Measurements from ENCODE around the gene PSMC1. TPM values are rescaled to one million over a fixed set of nuclear protein-coding genes. Genes with fewer than 3 reads are reported as not detected.

PSMC1 gene
- total and polyA plus RNA-seq, 10 of the 15 experiments (the other 5 are each of a cell fraction or from before 2014, with no cell fraction given) = 97.4 to 286 (median 209) TPM

DNA sequence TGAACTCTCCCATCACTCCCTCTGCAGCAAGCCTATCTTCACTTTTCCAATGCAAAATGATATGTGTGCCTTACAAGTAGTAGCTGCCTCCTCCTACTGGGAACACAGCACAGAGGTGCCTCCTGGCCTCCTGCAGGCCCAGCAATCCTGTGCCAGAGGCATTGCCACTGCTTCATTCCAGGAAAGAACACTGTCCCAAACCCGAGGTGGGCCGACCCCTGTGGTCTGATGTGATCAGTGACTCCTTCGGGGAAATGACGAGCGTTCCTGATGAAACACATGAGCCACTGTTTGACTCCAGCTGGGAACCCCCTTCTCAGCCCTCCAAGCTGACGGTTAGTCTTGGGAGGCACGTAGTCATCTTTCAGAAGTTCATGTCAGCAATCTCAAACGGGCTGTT is 19.5 kb downstream of the PSMC1 start:
- Histone ChIP-seq H4K20me1 (ENCODE audit: control insufficient read depth, insufficient read depth) (no peaks in the 10 kb centered on the region), H3K4me3 (no peak overlapping the region), H2AFZ (ENCODE audit: control insufficient read depth, low read depth, low read length) (no peak overlapping the region), H3K36me3 (ENCODE audit: control insufficient read depth in 2 of 2, insufficient read depth in 2 of 2, low read length in 1 of 2) (peaks cover 11 to 16% of the 10 kb centered on the region in 2 experiments), H3K4me1 (ENCODE audit: control insufficient read depth, insufficient read depth, low read length) (no peaks in the 10 kb centered on the region), H3K27me3 (replicated peaks in 1 of 2; ENCODE audit: control insufficient read depth in 2 of 2, insufficient read depth in 2 of 2, low read length in 1 of 2) (no peaks in the 10 kb centered on the region), H3K9me3 (replicated peaks; ENCODE audit: control insufficient read depth, insufficient read depth, low read length) (no peaks in the 10 kb centered on the region), H3K4me2 (ENCODE audit: control insufficient read depth, insufficient read depth) (no peak overlapping the region), H3K27ac (ENCODE audit: control insufficient read depth, insufficient read depth) (no peak overlapping the region), H3K9ac (ENCODE audit: control insufficient read depth, insufficient read depth, low read length) (no peak overlapping the region), H3K79me2 (ENCODE audit: control insufficient read depth, insufficient read depth, low read length) (no peaks in the 10 kb centered on the region)
- CTCF ChIA-PET = interaction anchor here (1.3 kb wide), 1 partner anchor 27 kb away, joined by 3 read pairs; no protein-coding TSS in a partner anchor
- FAIRE-seq (no peak), ATAC-seq (no peak), DNase-seq (ENCODE audit: low read depth, low spot score) (no peak)
- WGBS (ENCODE audit: insufficient coverage, insufficient replicate concordance, low lambda C conversion rate, missing lambda C conversion rate) = 82% methylated on average over 8 of the region's 8 CpGs
- POLR2A ChIA-PET = interaction anchor here (0.7 kb wide), 1 partner anchor 94 kb away, joined by 6 read pairs; no protein-coding TSS in a partner anchor
- SMC1A ChIA-PET (ENCODE audit: uncharacterized antibody, unreplicated experiment) = no interaction called here
- in situ Hi-C loops (cut with MboI) = no loop called here
- BruUV-seq (replicated peaks) = no TSS peak
- TF ChIP-seq, protein P1, sequence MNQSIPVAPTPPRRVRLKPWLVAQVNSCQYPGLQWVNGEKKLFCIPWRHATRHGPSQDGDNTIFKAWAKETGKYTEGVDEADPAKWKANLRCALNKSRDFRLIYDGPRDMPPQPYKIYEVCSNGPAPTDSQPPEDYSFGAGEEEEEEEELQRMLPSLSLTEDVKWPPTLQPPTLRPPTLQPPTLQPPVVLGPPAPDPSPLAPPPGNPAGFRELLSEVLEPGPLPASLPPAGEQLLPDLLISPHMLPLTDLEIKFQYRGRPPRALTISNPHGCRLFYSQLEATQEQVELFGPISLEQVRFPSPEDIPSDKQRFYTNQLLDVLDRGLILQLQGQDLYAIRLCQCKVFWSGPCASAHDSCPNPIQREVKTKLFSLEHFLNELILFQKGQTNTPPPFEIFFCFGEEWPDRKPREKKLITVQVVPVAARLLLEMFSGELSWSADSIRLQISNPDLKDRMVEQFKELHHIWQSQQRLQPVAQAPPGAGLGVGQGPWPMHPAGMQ (IDR thresholded peaks at IDR 0.05; ENCODE audit: borderline replicate concordance) = no peak
- TF ChIP-seq ESRRA (IDR thresholded peaks at IDR 0.05; ENCODE audit: low read length) (no peak), KDM1A (IDR thresholded peaks at IDR 0.05; ENCODE audit: borderline replicate concordance) (no peak), TCF12 (IDR thresholded peaks at IDR 0.05; ENCODE audit: low read depth, low read length) (no peak), RAD51 (IDR thresholded peaks at IDR 0.05) (no peak), SREBF1 (IDR thresholded peaks at IDR 0.05; ENCODE audit: low read length) (no peak), NBN (IDR thresholded peaks at IDR 0.05) (no peak), PRDM15 (CRISPR knock-in tag; IDR thresholded peaks at IDR 0.05) (no peak), FOXM1 (IDR thresholded peaks at IDR 0.05; ENCODE audit: low read depth, low read length) (no peak)
- intact Hi-C loops (cut with micrococcal nuclease; ENCODE audit: unreplicated experiment) = no loop called here
- RAD21 ChIA-PET (ENCODE audit: unreplicated experiment) = no interaction called here
